Urothelium cell line (cell line): Measurements from ENCODE around the gene WFIKKN1.

ENCODE experiments used
- DNase-seq: peaks from one replicate; pipeline ENCODE4 v3.0.0; 2011; ENCODE audit warnings: low spot score, mixed read lengths
- FAIRE-seq: peaks from 2 replicates; lab custom pipeline; 2011; peaks lifted over from hg19 to GRCh38; lab: Jason Lieb, UNC

WFIKKN1 gene

GRCh38 chr16:635573-636205 lies 4.9 kb downstream of the WFIKKN1 start:
- DNase-seq (no peak), FAIRE-seq (no peak)

GRCh38 chr16:636206-637080 lies 5.7 kb downstream of the WFIKKN1 start, which contains the start of gene METTL26:
TSS of gene METTL26 (minus strand) at chr16:636305. CDS start at chr16:636290, 15 bp downstream.
- DNase-seq, result peak; percentile 93
- FAIRE-seq, result peak; percentile 89

GRCh38 chr16:637081-638018 lies 6.6 kb downstream of the WFIKKN1 start:
- DNase-seq (peak; percentile 98), FAIRE-seq (peak; percentile 77)

- DNase-seq (no peak), FAIRE-seq (no peak)
These were observed 7.3 kb downstream of the WFIKKN1 start for GRCh38 chr16:638034-638543.

GRCh38 chr16:638836-639235 lies 8.1 kb downstream of the WFIKKN1 start:
- FAIRE-seq, result no peak
- DNase-seq, result no peak

- DNase-seq (no peak), FAIRE-seq (no peak)
These were observed 9.8 kb downstream of the WFIKKN1 start for GRCh38 chr16:640614-641013.

GRCh38 chr16:641326-642188 lies 10.8 kb downstream of the WFIKKN1 start, which contains the start of gene MCRIP2:
TSS of gene MCRIP2 (plus strand) at chr16:641828. CDS start at chr16:641992, 164 bp downstream.
- FAIRE-seq, result no peak
- DNase-seq, result peak; percentile 88

GRCh38 chr16:642189-643049 lies 11.6 kb downstream of the WFIKKN1 start:
- DNase-seq (peak; percentile 48), FAIRE-seq (no peak)

GRCh38 chr16:643050-643368 lies 12.2 kb downstream of the WFIKKN1 start:
- DNase-seq (no peak), FAIRE-seq (no peak)

- FAIRE-seq (no peak), DNase-seq (no peak)
These were observed 13.8 kb downstream of the WFIKKN1 start for GRCh38 chr16:644556-644955.

- no peak for FAIRE-seq
- DNase-seq, result no peak
These were observed 15.3 kb downstream of the WFIKKN1 start for GRCh38 chr16:645852-646678.

- no peak for DNase-seq
- no peak for FAIRE-seq
These were observed 15.9 kb downstream of the WFIKKN1 start for GRCh38 chr16:646679-647172.

GRCh38 chr16:647173-647902 lies 16.6 kb downstream of the WFIKKN1 start:
- DNase-seq, result no peak
- FAIRE-seq, result no peak

GRCh38 chr16:648071-648780 lies 17.4 kb downstream of the WFIKKN1 start:
- DNase-seq (peak; percentile 54), FAIRE-seq (no peak)

GRCh38 chr16:648781-649589 lies 18.2 kb downstream of the WFIKKN1 start, which contains the start of gene WDR90:
TSS of gene WDR90 (plus strand) at chr16:649365. CDS start at chr16:649417, 52 bp downstream.
- peak; percentile 99 for FAIRE-seq
- peak; percentile 96 for DNase-seq

- no peak for DNase-seq
- no peak for FAIRE-seq
These were observed 18.8 kb downstream of the WFIKKN1 start for GRCh38 chr16:649631-650030.
